ENCODE data around the gene HERPUD1.

DNA sequence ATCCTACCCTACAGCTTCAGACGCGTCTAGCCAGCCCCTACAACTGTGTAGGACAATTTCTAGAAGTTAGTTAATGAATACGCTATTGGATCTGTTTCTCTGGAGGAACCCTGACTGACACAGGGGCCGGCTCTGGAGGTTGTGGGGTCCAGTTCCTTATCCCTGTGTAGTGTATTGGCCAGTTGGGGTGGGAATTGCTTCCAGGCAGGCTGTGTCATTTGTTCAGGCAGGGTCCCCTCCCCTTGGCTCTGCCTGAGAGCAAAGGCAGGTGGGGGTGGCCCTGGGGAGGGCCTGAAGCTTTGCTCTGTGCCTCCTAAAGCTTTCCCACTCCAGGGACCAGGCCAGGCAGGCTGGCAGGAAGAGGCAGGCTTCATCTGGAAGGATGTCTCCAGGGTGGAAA, 18.1 kb downstream of the HERPUD1 start:
- TF ChIP-seq CTCF (IDR thresholded peaks at IDR 0.05) (no peak), POLR2AphosphoS5 (IDR thresholded peaks at IDR 0.05; ENCODE audit: low read depth, low read length) (no peak), REST (IDR thresholded peaks at IDR 0.05; ENCODE audit: insufficient read depth in 1 of 2, low read depth in 2 of 2, low read length in 1 of 2) (no peak)
